NCI-H748 treated with DMSO at 0.1 percent for 48 hours (cell line): ENCODE measurements around the gene DDX39A.
"Not testable (repeated sequence)": the region's sequence is repeated elsewhere in the genome, so short reads cannot be mapped to it uniquely, and the experiment has no call there.

Source experiments
- DNase-seq: peaks from one replicate; lab custom pipeline; 2025; lab: John Stamatoyannopoulos, UW

DDX39A gene

DNA sequence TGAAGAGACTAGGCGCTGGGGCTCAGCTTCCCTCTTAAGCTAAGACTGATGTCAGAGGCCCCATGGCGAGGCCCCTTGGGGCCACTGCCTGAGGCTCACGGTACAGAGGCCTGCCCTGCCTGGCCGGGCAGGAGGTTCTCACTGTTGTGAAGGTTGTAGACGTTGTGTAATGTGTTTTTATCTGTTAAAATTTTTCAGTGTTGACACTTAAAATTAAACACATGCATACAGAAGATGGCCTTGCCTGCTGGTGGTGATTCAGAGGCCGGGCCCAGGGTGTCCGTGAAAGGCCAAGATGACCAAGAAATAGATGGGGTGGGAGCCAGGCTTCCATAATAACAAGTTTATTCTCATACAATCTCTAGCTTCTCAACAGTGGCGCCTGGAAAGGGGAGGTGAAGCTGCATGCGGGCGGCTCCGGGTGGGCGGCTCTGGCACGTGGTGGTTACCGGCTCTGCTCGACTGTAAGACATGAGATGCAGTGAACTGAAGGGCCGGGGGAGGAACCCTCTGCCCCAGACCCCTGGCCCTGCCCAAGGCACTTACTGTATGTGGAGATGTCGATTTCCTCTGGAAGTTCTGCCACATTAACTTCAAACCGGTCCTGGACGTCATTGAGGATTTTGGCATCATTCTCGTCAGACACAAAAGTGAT is 10.5 kb downstream of the DDX39A start:
- DNase-seq = no peak

DNA sequence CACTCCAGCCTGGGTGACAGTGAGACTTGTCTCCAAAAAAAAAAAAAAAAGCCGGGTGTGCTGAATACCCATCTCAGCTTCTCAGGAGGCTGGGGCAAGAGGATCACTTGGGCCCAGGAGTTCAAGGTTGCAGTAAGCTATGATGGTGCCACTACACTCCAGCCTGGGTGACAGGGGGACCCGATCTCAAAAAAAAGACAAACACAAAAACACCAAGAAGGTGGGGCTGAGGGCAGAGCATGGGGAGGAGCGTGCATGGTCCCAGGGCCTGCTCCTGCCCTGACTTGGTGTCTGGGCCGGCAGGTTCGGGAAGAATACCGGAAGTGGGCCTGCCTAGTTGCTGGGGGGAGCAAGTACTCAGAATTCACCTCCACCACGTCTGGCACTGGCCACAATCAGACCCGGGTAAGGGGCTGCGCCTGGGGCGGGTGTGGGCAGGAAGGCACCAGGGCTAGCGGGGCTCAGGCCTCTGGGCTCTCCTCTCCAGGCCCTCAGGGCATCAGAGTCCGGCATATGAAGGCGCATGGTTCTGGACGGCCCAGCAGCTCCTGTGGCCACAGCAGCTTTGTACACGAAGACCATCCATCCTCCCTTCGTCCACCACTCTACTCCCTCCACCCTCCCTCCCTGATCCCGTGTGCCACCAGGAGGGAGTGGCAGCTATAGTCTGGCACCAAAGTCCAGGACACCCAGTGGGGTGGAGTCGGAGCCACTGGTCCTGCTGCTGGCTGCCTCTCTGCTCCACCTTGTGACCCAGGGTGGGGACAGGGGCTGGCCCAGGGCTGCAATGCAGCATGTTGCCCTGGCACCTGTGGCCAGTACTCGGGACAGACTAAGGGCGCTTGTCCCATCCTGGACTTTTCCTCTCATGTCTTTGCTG is 11.3 kb downstream of the DDX39A start:
- no peak for DNase-seq

DNA sequence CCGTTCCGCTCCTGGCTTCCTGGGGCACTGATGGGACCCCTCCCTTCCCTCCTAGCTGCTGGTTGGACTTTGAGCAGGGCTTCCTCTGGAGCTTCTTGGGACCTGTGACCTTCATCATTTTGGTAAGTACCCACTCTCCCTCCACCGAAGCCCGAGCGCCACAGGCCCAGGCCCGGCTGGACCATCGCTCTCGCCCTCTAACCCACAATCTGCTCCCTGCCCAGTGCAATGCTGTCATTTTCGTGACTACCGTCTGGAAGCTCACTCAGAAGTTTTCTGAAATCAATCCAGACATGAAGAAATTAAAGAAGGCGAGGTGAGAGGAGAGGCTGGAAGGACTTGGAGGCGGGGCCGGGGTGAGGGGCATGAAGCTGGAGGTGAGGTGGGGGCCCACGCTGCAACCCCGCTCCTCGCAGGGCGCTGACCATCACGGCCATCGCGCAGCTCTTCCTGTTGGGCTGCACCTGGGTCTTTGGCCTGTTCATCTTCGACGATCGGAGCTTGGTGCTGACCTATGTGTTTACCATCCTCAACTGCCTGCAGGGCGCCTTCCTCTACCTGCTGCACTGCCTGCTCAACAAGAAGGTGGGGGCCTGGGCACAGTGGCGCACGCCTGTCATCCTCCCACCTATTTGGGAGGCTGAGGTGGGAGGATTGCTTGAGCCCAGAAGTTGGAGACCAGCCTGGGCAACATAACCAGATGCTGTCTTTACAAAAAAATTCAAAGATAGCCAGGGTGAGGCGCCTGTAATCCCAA is 12.3 kb downstream of the DDX39A start:
- DNase-seq = no peak

DNA sequence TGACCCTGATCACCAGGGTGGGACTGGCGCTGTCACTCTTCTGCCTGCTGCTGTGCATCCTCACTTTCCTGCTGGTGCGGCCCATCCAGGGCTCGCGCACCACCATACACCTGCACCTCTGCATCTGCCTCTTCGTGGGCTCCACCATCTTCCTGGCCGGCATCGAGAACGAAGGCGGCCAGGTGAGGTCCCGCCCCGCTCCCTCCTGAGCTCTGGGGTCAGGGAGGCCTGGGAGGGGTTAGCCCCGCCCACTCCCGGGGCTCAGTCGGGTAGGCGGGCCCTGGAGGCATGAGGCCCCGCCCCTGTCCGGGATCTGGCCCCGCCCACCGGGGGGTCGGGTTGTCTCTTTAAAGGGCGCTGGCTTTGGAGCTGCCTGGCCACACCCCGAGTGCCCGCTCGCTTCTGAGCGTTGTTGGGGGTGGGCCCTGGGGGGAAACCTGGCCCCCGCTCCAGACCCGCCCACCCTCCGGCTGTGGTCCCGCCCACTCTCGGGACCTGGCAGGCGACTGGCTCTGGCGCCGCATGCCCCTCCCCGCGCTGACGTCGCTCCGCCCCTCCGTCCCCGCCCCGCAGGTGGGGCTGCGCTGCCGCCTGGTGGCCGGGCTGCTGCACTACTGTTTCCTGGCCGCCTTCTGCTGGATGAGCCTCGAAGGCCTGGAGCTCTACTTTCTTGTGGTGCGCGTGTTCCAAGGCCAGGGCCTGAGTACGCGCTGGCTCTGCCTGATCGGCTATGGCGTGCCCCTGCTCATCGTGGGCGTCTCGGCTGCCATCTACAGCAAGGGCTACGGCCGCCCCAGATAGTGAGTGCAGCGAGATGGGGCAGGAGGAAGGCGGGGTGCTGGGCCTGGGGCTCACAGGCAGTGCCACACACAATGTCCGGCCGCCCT is 13.1 kb downstream of the DDX39A start:
- peak; percentile 81 for DNase-seq

DNA sequence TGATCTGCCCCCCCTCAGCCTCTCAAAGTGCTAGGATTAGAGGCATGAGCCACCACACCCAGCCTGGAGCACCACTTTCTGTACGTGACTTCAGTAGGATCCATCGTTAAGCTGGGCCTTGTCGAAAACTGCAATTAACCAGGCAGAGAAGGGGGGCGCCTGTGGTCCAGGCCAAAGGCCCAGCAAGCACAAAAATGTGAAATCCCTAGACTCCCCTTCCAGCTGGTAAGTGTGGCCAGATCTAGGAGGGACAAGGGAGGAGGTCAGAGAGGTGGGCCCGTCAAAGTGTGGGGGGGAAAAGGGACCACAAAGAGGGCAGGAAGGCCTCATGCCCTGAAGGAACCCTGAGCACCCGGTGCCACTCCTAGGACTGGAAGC is 13.8 kb downstream of the DDX39A start:
- DNase-seq = no peak

DNA sequence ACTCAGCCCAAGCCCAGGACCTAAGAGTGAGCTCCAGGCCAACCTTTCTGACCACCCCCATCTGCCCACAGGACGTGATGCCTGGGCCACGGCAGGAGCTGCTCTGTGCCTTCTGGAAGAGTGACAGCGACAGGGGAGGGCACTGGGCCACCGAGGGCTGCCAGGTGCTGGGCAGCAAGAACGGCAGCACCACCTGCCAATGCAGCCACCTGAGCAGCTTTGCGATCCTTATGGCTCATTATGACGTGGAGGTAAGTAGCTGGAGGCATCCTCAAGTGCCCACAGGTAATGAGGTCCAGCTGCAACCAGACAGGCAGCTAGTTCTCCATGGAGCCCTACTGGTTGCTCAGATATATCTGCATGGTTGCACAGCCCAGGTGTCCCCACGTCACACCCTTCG is 14.8 kb downstream of the DDX39A start:
- no peak for DNase-seq

DNA sequence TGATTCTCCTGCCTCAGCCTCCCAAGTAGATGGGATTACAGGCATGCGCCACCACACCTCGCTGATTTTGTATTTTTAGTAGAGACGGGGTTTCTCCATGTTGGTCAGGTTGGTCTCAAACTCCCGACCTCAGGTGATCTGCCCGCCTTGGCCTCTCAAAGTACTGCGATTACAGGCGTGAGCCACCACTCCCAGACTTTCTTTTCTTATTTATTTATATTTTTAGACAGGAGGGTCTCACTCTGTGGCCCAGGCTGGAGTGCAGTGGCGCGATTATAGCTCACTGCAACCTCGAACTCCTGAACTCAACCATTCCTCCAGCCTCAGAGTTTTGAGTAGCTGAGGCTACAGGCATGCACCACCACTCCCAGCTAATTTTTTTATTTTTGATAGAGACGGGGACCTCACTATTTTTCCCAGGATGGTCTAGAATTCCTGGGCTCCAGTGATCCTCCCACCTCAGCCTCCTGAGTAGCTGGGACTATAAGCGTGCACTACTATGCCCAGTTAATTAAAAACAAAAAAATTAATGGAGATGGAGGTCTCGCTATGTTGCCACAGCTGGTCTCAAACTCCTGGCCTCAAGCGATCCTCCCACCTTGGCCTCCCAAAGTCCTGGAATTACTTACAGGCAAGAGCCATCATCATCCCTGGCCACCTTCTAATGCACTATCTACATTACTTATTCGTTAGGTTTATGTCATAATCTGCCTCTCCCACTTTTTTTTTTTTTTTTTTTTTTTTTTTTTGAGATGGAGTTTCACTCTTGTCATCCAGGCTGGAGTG is 15.8 kb downstream of the DDX39A start:
- DNase-seq = not testable (repeated sequence)

DNA sequence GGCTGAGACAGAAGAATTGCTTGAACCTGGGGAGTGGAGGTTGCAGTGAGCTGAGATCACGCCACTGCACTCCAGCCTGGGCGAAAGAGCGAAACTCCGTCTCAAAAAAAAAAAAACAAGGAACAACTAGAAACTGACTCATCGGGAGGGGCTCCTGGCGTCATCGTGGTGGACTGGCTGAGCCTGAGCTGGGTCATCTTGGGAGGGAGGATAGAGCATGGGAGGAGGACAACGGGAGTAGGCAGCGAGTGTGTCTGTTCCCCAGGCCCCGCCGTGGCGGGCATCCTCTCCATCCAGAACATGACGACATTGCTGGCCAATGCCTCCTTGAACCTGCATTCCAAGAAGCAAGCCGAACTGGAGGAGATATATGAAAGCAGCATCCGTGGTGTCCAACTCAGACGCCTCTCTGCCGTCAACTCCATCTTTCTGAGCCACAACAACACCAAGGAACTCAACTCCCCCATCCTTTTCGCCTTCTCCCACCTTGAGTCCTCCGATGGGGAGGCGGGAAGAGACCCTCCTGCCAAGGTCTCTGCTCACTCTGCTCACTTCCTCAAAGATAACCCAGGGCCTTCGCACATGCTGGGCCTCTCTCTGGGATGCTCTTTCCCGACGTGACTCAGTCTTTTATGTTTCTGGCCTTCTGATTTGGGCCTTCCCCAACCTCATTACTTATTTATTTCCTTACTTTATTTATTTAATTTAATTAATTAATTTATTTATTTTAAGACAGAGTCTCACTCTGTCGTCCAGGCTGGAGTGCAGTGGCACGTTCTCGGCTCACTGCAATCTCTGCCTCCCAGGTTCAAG is 16.6 kb downstream of the DDX39A start:
- no peak for DNase-seq

DNA sequence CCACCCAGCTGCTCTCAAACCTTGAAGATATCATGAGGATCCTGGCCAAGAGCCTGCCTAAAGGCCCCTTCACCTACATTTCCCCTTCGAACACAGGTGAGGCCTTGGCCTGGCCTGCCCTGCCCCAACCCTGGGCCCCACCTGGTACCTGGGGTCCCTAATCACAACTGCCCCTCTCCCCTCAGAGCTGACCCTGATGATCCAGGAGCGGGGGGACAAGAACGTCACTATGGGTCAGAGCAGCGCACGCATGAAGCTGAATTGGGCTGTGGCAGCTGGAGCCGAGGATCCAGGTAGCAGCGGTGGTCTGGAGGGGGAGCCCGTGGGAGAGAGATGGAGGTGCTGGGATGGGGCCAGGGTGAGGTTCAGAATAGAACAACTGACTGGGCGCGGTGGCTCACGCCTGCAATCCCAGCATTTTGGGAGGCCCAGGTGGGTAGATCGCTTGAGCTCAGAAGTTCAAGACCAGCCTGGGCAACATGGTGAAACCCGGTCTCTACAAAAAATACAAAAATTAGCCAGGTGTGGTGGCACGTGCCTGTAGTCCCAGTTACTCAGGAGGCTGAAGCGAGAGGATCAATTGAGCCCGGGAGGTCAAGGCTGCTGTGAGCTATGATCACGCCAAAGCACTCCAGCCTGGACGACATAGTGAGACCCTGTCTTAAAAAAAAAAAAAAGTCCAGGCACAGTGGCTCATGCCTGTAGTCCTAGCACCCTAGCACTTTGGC is 17.5 kb downstream of the DDX39A start:
- DNase-seq = no peak

DNA sequence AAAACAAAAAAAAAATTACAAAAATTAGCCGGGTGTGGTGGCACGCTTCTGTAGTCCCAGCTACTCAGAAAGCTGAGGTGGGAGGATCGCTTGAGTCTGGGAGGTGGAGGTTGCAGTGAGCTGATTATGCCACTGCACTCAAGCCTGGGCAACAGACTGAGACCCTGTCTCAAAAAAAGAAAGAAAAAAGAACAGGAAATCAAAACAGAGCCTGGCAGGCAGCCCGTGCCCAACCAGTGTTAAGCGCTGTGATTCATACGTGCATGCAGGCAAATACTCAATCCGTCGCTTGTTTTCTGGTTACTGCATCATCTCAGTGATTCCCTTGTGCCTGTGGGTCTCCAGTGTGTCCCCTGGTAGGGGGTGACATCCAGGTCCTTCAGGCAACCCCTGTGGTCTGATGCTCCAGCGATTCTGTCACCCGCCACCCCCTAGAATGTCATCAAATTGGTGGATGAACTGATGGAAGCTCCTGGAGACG is 18.1 kb downstream of the DDX39A start:
- no peak for DNase-seq

DNA sequence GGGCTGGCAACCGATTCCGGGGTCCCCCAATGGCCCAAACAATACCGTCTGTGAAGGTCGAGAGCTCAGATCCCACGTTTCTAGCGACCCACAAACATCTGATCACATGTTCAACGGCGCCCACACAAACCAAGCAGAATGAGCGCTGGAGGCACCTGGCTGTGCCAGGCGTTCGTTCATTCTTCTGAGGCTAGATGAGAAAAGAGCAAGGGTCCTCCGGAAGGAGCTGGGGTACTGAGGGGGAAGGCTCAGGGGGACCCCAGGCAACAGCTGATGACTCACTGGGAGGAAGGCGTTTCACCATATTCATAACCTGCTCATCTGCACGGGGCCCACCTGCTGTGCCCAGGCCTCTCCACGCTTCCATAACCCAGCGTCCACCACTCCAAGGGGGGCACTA is 22.0 kb downstream of the DDX39A start:
- not testable (repeated sequence) for DNase-seq

DNA sequence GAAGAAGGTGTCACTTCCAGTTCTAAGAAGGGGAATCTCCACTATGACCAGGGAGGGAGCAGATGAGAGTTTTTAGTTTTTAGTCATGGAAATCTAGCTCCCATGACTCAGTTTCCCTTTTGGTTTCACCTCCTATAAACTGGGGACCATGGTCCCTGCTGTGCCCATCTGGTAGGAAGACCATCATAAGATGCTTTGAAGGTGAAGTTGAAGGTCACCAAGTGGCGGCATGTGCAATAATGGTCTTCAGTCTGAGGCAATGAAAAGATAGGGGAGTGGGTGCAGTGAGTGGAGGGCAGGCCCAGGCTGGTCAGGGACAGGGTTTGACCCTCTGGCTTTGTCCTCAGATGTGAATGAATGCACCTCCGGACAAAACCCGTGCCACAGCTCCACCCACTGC is 22.4 kb downstream of the DDX39A start:
- not testable (repeated sequence) for DNase-seq

DNA sequence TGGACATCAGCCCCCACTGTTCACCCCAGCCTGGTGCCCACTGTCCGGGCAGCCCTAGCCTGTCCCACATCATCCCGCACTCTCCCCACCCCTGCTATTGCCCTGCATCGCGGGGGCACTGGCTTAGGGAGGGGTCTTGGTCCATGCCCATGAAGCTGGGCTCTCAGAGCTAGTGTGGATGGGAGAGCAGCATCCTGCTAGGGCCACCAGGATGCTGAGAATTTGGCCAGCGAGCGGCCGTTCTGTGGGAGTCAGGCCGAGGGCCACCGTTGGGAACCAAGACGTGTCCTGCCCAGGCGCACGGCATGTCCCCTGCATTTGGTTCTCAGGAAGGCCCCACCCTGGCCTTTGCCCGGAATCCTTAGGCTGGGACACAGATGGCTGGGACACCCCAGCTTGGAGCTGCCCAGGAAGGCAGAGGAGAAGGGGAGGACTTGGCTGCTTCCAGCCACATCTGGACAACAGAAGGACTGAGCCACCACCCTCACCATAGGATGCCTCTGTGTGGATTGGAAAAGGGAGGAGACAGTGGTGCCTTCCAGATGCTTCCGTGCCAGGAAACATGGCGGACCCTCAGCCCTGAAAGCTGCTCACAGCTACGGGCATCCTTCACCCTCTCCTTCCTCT is 23.3 kb downstream of the DDX39A start:
- DNase-seq = no peak

DNA sequence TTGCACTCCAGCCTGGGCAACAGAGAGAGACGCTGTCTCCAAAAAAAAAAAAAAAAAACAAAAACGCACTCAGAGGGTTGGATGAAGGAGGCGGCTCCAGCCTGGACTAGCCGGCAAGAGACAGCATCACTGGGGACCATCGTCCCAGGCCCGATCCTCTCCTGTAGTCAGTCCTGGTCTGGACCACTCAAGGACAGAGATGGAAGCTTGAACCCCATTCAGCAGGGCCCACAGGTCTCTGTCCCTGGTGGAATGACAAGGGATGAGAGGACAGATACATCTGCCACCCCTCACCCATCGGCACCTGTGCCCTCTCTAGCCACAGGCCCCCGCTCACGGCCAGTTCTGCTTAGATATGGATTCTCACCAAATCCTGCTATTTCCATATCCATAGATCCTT is 23.9 kb downstream of the DDX39A start:
- no peak for DNase-seq

DNA sequence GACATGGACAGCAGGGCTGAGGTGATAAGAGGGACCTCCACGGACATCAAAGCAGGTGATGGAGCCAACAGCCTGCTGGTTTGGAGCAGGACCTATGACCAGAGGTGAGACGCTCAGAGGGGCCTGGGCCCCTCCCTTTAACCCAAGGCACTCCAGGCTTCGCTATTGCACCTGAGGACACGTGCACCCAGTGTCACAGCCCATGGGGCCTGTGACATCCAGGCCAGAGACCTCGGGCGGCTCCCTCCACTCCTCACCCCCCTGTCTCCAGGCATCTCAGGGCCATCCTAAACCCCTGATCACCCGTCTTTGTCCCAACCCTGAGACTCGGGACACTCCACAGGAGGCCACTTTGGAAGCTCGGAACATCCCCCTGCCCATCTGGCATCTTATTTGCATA is 25.0 kb downstream of the DDX39A start:
- DNase-seq = no peak

DNA sequence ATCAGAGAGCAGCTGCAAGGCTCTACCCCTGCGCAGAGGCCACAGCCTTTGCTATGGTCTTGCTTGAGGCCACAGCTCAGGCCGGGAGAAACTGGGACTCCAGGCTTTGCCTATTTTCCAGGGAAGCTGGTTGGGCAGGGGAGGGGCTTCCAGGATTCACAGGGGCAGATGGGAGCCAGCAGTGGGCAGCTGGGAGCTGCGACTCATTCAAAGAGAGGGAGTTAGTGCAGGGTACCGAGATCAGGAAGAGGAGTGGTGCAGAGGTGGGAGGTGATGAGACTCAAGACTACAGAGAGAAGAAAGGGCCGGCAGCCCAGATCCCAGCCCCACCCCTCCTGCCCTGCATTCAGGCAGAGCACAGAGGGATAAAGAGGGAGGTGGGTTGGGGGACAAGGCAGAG is 25.8 kb downstream of the DDX39A start:
- no peak for DNase-seq

DNA sequence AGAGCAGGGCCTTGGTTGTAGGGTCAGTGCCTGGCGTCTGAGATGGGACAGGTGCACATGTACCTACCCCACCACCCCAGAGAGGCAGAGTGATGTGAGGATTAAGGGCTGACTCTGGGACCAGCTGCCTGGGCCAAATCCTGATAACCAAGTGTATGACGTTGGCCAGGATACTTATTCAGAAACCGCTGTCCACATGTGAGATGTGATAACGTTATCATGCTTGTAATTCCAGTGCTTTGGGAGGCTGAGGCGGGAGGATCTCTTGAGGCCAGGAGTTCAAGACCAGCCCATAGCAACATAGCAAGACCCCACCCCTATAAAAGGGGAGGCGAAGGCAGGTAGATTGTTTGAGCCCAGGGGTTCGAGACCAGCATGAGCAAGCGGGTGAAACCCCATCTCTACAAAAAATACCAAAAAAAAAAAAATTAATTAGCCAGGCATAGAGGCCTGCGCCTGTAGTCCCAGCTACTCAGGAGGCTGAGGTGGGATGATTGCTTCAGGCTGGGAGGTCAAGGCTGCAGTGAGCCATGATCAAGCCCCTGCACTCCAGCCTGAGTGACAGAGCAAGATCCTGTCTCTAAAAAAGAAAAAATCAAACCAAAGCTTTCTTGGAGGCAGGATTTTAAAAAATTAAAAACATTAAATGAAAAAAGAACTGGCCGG is 27.9 kb downstream of the DDX39A start:
- no peak for DNase-seq

DNA sequence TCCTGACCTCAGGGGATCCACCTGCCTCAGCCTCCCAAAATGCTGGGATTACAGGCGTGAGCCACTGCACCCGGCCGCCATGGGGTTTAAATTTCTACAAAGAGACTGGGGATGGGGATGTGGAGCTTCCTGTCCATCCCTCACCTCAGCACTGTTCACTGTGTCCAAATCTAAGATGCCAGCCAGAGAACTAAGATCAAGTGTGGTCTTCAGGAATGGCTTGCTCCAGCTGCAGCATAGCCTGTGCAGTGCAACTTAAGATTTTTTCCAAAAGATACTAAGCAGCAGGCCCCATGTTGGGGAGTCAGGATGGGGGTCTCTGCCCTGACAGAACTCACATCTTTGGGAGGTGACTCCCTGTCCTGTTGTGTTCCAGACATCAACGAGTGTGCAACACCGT is 28.6 kb downstream of the DDX39A start:
- no peak for DNase-seq
